A549 (cell line): ENCODE data around the gene SH2D4B. TPM values are rescaled to one million over a fixed set of nuclear protein-coding genes. Genes with fewer than 3 reads are reported as not detected.

Experiments
- ATAC-seq, 2 experiments: fragments of 200-7000 bp in 1 of 2; fragments of >200 bp in 1 of 2; cut with Nextera tagmentation in 1 of 2; cut with Tn5 transposase in 1 of 2; 3 replicates each; pipeline versions ENCODE4 v1.8.0 to v1.9.1; 2018 to 2020; ENCODE audit warnings: mild to moderate bottlenecking in 1 of 2, moderate library complexity in 1 of 2
- CTCF ChIA-PET: fragments of 300-600 bp; sonication (Branson Sonifier 250); formaldehyde crosslinking; extraction: SDS; loops from one replicate; lab custom pipeline; 2021; ENCODE audit warnings: antibody characterized with exemption, inconsistent platforms; lab: Yijun Ruan, JAX
- POLR2A ChIA-PET: fragments of 350-600 bp; formaldehyde crosslinking; extraction: SDS; loops from one replicate; lab custom pipeline; 2021; ENCODE audit warnings: antibody characterized with exemption, inconsistent platforms; lab: Yijun Ruan, JAX
- DNase-seq, 2 experiments: peaks; one replicate each; pipeline versions ENCODE4 v3.0.0 to v3.0.0-alpha.2; 2011 to 2016; ENCODE audit warnings: low read depth in 1 of 2, low spot score in 1 of 2
- FAIRE-seq: peaks from 2 replicates; lab custom pipeline; 2011; peaks lifted over from hg19 to GRCh38; lab: Jason Lieb, UNC
- H3K27ac ChIP-seq, 2 experiments: fragments of >200 bp; sonication (Bioruptor Twin); formaldehyde crosslinking; 3 replicates each; pipeline ENCODE4 v1.5.1; 2016 to 2017
- H3K4me1 ChIP-seq: fragments of >200 bp; sonication (Bioruptor Twin); formaldehyde crosslinking; 3 replicates; pipeline ENCODE4 v1.6.1; 2016
- H3K4me2 ChIP-seq: fragments of >200 bp; sonication (Bioruptor Twin); formaldehyde crosslinking; 3 replicates; pipeline ENCODE4 v1.6.1; 2016
- H3K4me3 ChIP-seq: fragments of >200 bp; sonication (Bioruptor Twin); formaldehyde crosslinking; 3 replicates; pipeline ENCODE4 v1.5.1; 2016
- H3K9me3 ChIP-seq: fragments of >200 bp; sonication (Bioruptor Twin); formaldehyde crosslinking; 3 replicates; pipeline ENCODE4 v1.6.1; 2016
- BCL3 ChIP-seq: fragments of >200 bp; sonication (Bioruptor Twin); formaldehyde crosslinking; IDR thresholded peaks from 3 replicates; pipeline ENCODE4 v1.6.1; 2016
- BHLHE40 ChIP-seq: IDR thresholded peaks from 2 replicates; pipeline ENCODE4 v1.6.1; 2012; ENCODE audit warnings: low read depth, low read length, inconsistent platforms
- CEBPB ChIP-seq, 2 experiments: fragments of >200 bp in 1 of 2; sonication (Bioruptor Twin) in 1 of 2; formaldehyde crosslinking in 1 of 2; IDR thresholded peaks; 2 replicates each; pipeline ENCODE4 v1.6.1; 2012 to 2016
- CHD2 ChIP-seq: fragments of 150-350 bp; IDR thresholded peaks from 2 replicates; pipeline ENCODE4 v1.6.1; 2014; ENCODE audit warnings: low read length; ENCODE audit not compliant: partially characterized antibody
- CHD4 ChIP-seq: fragments of 200-600 bp; sonication (generic); IDR thresholded peaks from 2 replicates; pipeline ENCODE4 v1.6.1; 2016; ENCODE audit warnings: antibody characterized with exemption, mild to moderate bottlenecking, borderline replicate concordance
- E2F6 ChIP-seq: IDR thresholded peaks from 2 replicates; pipeline ENCODE4 v1.6.1; 2012; ENCODE audit warnings: low read depth, borderline replicate concordance
- ESRRA ChIP-seq: fragments of 150-350 bp; IDR thresholded peaks from 2 replicates; pipeline ENCODE4 v1.6.1; 2014; ENCODE audit warnings: mild to moderate bottlenecking, low read length, borderline replicate concordance
- FOSL2 ChIP-seq, 2 experiments: fragments of 450-650 bp in 1 of 2; fragments of >200 bp in 1 of 2; sonication (Bioruptor Twin) in 1 of 2; formaldehyde crosslinking; IDR thresholded peaks; 2 replicates each; pipeline versions ENCODE4 v1.5.0 to v1.6.1; 2016 to 2020; ENCODE audit warnings: mild to moderate bottlenecking in 1 of 2, moderate library complexity in 1 of 2
- FOXS1 ChIP-seq: fragments of 250-450 bp; sonication (Bioruptor Pico); IDR thresholded peaks from 2 replicates; pipeline ENCODE4 v1.5.0; 2020; ENCODE audit warnings: mild to moderate bottlenecking, moderate library complexity
- HDAC2 ChIP-seq: fragments of 200-600 bp; sonication (generic); IDR thresholded peaks from 2 replicates; pipeline ENCODE4 v1.6.1; 2016
- HMGXB4 ChIP-seq: fragments of 250-450 bp; sonication (Bioruptor Pico); IDR thresholded peaks from 2 replicates; pipeline ENCODE4 v1.5.0; 2021; ENCODE audit warnings: mild to moderate bottlenecking, moderate library complexity, borderline replicate concordance
- HOXA7 ChIP-seq: fragments of 250-450 bp; sonication (Bioruptor Pico); IDR thresholded peaks from 2 replicates; pipeline ENCODE4 v1.5.0; 2020; ENCODE audit warnings: mild to moderate bottlenecking, moderate library complexity
- JUN ChIP-seq, 2 experiments: fragments of >200 bp; sonication (Bioruptor Twin); formaldehyde crosslinking; IDR thresholded peaks; 2 replicates in 1 of 2; 3 replicates in 1 of 2; pipeline ENCODE4 v1.6.1; 2016 to 2017
- KDM5A ChIP-seq: fragments of 200-600 bp; sonication (generic); IDR thresholded peaks from 2 replicates; pipeline ENCODE4 v1.6.1; 2016; ENCODE audit warnings: antibody characterized with exemption, mild to moderate bottlenecking
- MYC ChIP-seq: IDR thresholded peaks from 2 replicates; pipeline ENCODE4 v1.6.1; 2012; ENCODE audit warnings: mild to moderate bottlenecking, inconsistent platforms, low read length, improper control_type of control experiment, borderline replicate concordance
- NFE2L2 ChIP-seq: fragments of 150-350 bp; conservative IDR thresholded peaks from 2 replicates; pipeline ENCODE4 v1.6.1; 2014; ENCODE audit warnings: low read length
- REST ChIP-seq: fragments of 200-600 bp; sonication (generic); IDR thresholded peaks from 2 replicates; pipeline ENCODE4 v1.6.1; 2016; ENCODE audit warnings: antibody characterized with exemption, mild to moderate bottlenecking, moderate library complexity
- TFCP2L1 ChIP-seq: fragments of 250-450 bp; sonication (Bioruptor Pico); IDR thresholded peaks from 2 replicates; pipeline ENCODE4 v1.5.0; 2021; ENCODE audit warnings: mild to moderate bottlenecking
- ZFP36 ChIP-seq: fragments of 450-650 bp; IDR thresholded peaks from 2 replicates; pipeline ENCODE4 v1.6.1; 2014; ENCODE audit warnings: borderline replicate concordance; ENCODE audit not compliant: partially characterized antibody
- ZSCAN20 ChIP-seq: fragments of 250-450 bp; sonication (Bioruptor Pico); IDR thresholded peaks from 2 replicates; pipeline ENCODE4 v1.8.0; 2022; ENCODE audit warnings: mild to moderate bottlenecking, moderate library complexity
- whole genome bisulfite sequencing: methylation state at CpG from one replicate; pipeline ENCODE4 v1.1.6; 2017; ENCODE audit errors: missing lambda C conversion rate; 5-methylcytosine and 5-hydroxymethylcytosine counted together
- polyA plus RNA-seq, 4 experiments: library from polyadenylated mRNA; depleted of rRNA in 3 of 4; stranded (reverse); fragments of >200 nt; fragmentation: RNase III in 1 of 4; extraction: RNeasy Plus Mini Kit Qiagen cat#74134 plus additional on column Dnase treatment in 1 of 4; gene quantifications; 2 replicates in 3 of 4; 3 replicates in 1 of 4; pipeline ENCODE4 v1.2.3, GENCODE V29; 2011 to 2017

Gene SH2D4B
- polyA plus RNA-seq, 2 of the 4 experiments (the other 2 are of a cell fraction): 0.01 to 0.12 TPM

GRCh38 chr10:80493522-80494051 lies 44.1 kb upstream of the SH2D4B start:
- CTCF ChIA-PET: interaction anchor here (1.0 to 5.0 kb wide), 4 partner anchors 11 to 49 kb away, joined by 3 to 30 read pairs (median 15); no protein-coding TSS in a partner anchor
- WGBS: 30% methylated on average over 4 of the region's 4 CpGs
- FAIRE-seq (no peak), DNase-seq (peak in 1 of 2 experiments; percentile 51), ATAC-seq (peak; percentile 17 to 36; a peak in 5 of 6 replicates)
- H3K4me1 ChIP-seq: peaks cover 99% of the 10 kb centered on the region
- H3K4me3 ChIP-seq: no peak overlapping the region
- TF ChIP-seq FOSL2 (IDR thresholded peaks at IDR 0.05): no peak
- TF ChIP-seq FOSL2 (CRISPR knock-in tag; IDR thresholded peaks at IDR 0.05): peak; percentile 13; the same call in 1 of the 2 replicates
- TF ChIP-seq ESRRA: no peak
- no peak for TF ChIP-seq REST
- peak overlapping the region; percentile 55 for H3K4me2 ChIP-seq
- peak overlapping the region; percentile 90 to 100 for H3K27ac ChIP-seq
- POLR2A ChIA-PET: interaction anchor here (0.8 to 1.2 kb wide), 2 partner anchors 19 to 40 kb away, joined by 3 read pairs; no protein-coding TSS in a partner anchor
- no peaks in the 10 kb centered on the region for H3K9me3 ChIP-seq

- ChIA-PET POLR2A (no interaction called here), CTCF (interaction anchor here (2.9 to 21.6 kb wide), 2 partner anchors 9 to 36 kb away, joined by 23 to 928 read pairs; partner anchors contain the start of gene TSPAN14)
- no peak for TF ChIP-seq MYC
- TF ChIP-seq NFE2L2: no peak
- no peak for TF ChIP-seq HOXA7 (CRISPR knock-in tag)
- no peak for TF ChIP-seq CEBPB (IDR thresholded peaks at IDR 0.05)
- no peak for TF ChIP-seq ZFP36
- no peak for TF ChIP-seq TFCP2L1
- TF ChIP-seq BHLHE40: no peak
- TF ChIP-seq BCL3: no peak
- no peak for TF ChIP-seq FOXS1 (CRISPR knock-in tag)
- no peak for TF ChIP-seq ZSCAN20
- TF ChIP-seq KDM5A: no peak
- TF ChIP-seq CHD4: no peak
- TF ChIP-seq HDAC2: no peak
- no peak for TF ChIP-seq HMGXB4 (CRISPR knock-in tag)
- TF ChIP-seq CHD2: no peak
- TF ChIP-seq JUN (IDR thresholded peaks at IDR 0.05): no peak
- TF ChIP-seq E2F6: no peak
- DNase-seq (no peak), ATAC-seq (no peak), FAIRE-seq (no peak)
- 91% methylated on average over 4 of the region's 4 CpGs for WGBS
- Histone ChIP-seq H3K4me2 (peak overlapping the region; percentile 55), H3K27ac (peak overlapping the region; percentile 100), H3K4me3 (no peak overlapping the region), H3K9me3 (no peaks in the 10 kb centered on the region), H3K4me1 (peaks cover 99% of the 10 kb centered on the region)
These were observed 41.0 kb upstream of the SH2D4B start for GRCh38 chr10:80496555-80497172.
